Gastroesophageal sphincter (tissue), 4 donors: Measurements from ENCODE around the gene OR6B3. TPM values are rescaled to one million over a fixed set of nuclear protein-coding genes. Genes with fewer than 3 reads are reported as not detected.

Experiments
- ATAC-seq: fragments of 150-250 bp; one replicate; pipeline ENCODE4 v1.9.1; 2016; ENCODE audit warnings: mild to moderate bottlenecking, moderate library complexity
- H3K27ac ChIP-seq, 4 donors: fragments of 200-600 bp; sonication (generic) in 3 of 4; 1 replicate in 3 of 4; 2 replicates in 1 of 4; pipeline ENCODE4 v1.5.1; 2016 to 2019
- H3K27me3 ChIP-seq: fragments of 200-600 bp; sonication (generic); one replicate; pipeline ENCODE4 v1.5.1; 2019
- H3K36me3 ChIP-seq, 2 donors: fragments of 200-600 bp; sonication (generic); one replicate each; pipeline ENCODE4 v1.5.1; 2019; ENCODE audit warnings: control low read depth in 1 of 2
- H3K4me1 ChIP-seq, 3 donors: fragments of 200-600 bp; sonication (generic); 1 replicate in 2 of 3; 2 replicates in 1 of 3; pipeline ENCODE4 v1.5.1; 2016 to 2019; ENCODE audit warnings: control low read depth in 2 of 3
- H3K4me3 ChIP-seq, 2 donors: fragments of 200-600 bp; sonication (generic); one replicate each; pipeline ENCODE4 v1.5.1; 2019; ENCODE audit warnings: mild to moderate bottlenecking in 1 of 2, moderate library complexity in 1 of 2
- H3K9me3 ChIP-seq, 3 donors: fragments of 200-600 bp; sonication (generic); one replicate each; pipeline ENCODE4 v1.5.1; 2017 to 2019; ENCODE audit warnings: control low read depth in 2 of 3
- CTCF ChIP-seq, 4 experiments: fragments of 200-600 bp in 2 of 4; fragments of 450-650 bp in 2 of 4; sonication (generic) in 1 of 4; IDR thresholded peaks; one replicate each; pipeline ENCODE4 v1.5.1; 2017 to 2019; ENCODE audit warnings: antibody characterized with exemption in 4 of 4, mild to moderate bottlenecking in 2 of 4, moderate library complexity in 2 of 4
- EP300 ChIP-seq: sonication (generic); formaldehyde crosslinking; IDR thresholded peaks from one replicate; pipeline ENCODE4 v1.6.1; 2017; ENCODE audit warnings: antibody characterized with exemption, mild to moderate bottlenecking
- POLR2A ChIP-seq, 2 donors: fragments of 450-650 bp; IDR thresholded peaks; one replicate each; pipeline ENCODE4 v1.6.1; 2017; ENCODE audit warnings: antibody characterized with exemption in 2 of 2, mild to moderate bottlenecking in 2 of 2, moderate library complexity in 1 of 2
- POLR2AphosphoS5 ChIP-seq: sonication (generic); formaldehyde crosslinking; IDR thresholded peaks from one replicate; pipeline ENCODE4 v1.6.1; 2017; ENCODE audit warnings: antibody characterized with exemption
- WGBS, 2 donors: methylation state at CpG; one replicate each; pipeline ENCODE4 v1.1.5; 2018; ENCODE audit warnings: low coverage in 1 of 2; 5-methylcytosine and 5-hydroxymethylcytosine counted together
- total RNA-seq, 4 donors: library from RNA; depleted of rRNA; stranded (reverse); fragments of >200 nt; gene quantifications; one replicate each; pipeline ENCODE4 v1.1.0, GENCODE V29; 2016

OR6B3 gene
- total RNA-seq, 4 donors from 2014 or later, result not detected

DNA sequence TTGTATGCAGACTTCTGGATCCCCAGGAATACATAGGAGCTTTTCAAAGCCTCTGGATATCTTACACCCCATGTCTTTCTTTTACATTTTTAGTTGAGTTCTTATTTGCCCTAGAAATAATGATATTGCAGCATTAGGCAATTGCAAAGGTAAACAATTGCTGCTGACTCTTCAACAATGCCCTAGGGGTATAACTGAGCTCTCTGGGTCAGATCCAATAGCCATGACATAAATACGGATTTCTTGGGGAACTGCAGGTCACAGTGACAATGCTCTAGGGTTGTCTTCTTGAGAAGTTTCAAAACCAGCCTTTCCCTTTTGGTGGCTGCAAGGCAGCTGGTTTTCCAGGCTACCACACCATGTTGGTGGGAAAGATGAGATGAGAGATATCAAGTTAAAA, 16.5 kb upstream of the OR6B3 start:
- 50 to 80% methylated on average over 1 of the region's 1 CpG for whole genome bisulfite sequencing, 2 donors
- H3K36me3 ChIP-seq, result no peaks in the 10 kb centered on the region
- no peak overlapping the region for H3K4me3 ChIP-seq
- no peaks in the 10 kb centered on the region for H3K4me1 ChIP-seq
- no peak for TF ChIP-seq POLR2A (IDR thresholded peaks at IDR 0.05)
- peaks cover 11% of the 10 kb centered on the region for H3K27me3 ChIP-seq
- H3K27ac ChIP-seq, result no peak overlapping the region
- no peak for ATAC-seq
- H3K9me3 ChIP-seq, result peaks cover 0 to 12% (median 0%) of the 10 kb centered on the region in 3 donors

- no peak for TF ChIP-seq CTCF (IDR thresholded peaks at IDR 0.05)
- TF ChIP-seq POLR2A (IDR thresholded peaks at IDR 0.05), result no peak
- TF ChIP-seq POLR2AphosphoS5, result no peak
- TF ChIP-seq EP300, result no peak
- no peak overlapping the region for H3K4me3 ChIP-seq
- no peaks in the 10 kb centered on the region for H3K36me3 ChIP-seq
- ATAC-seq, result no peak
- peaks cover 0 to 12% (median 0%) of the 10 kb centered on the region in 3 donors for H3K9me3 ChIP-seq
- 89 to 100% methylated on average over 1 of the region's 1 CpG for WGBS, 2 donors
- peaks cover 4% of the 10 kb centered on the region for H3K27me3 ChIP-seq
- H3K27ac ChIP-seq, result no peak overlapping the region
- H3K4me1 ChIP-seq, result no peaks in the 10 kb centered on the region
Observed at GRCh38 chr2:240068193-240068592, 14.9 kb upstream of the OR6B3 start.

DNA sequence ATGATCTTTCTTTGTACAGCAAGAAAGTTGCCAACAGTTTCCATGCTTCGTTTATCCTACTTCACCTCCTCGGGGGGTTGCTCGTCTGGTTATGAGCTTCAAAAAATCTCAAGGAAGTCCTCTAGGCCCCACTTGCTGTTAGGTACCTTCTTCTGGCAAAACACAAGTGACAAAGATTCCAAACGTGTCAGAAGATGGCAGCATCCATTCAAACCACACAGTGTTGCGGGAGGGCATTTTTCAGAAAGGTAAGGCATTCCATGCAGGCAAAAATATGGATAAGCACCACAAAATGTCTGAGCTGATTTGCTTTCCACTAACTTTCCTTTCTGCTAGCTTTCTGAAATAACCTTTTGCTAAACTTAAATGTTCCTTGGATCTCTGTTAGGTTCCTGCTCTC, 13.2 kb upstream of the OR6B3 start:
- Histone ChIP-seq H3K27ac (no peak overlapping the region), H3K9me3 (peaks cover 0 to 12% (median 0%) of the 10 kb centered on the region in 3 donors), H3K27me3 (peaks cover 4% of the 10 kb centered on the region), H3K4me1 (no peaks in the 10 kb centered on the region), H3K4me3 (no peak overlapping the region), H3K36me3 (no peaks in the 10 kb centered on the region)
- no peak for ATAC-seq
- WGBS, 2 donors, result 67 to 68% methylated on average over 5 of the region's 5 CpGs
- no peak for TF ChIP-seq POLR2A (IDR thresholded peaks at IDR 0.05)
- TF ChIP-seq CTCF (IDR thresholded peaks at IDR 0.05), result no peak
- TF ChIP-seq EP300, result no peak
- no peak for TF ChIP-seq POLR2AphosphoS5

- TF ChIP-seq EP300 (no peak), POLR2A (IDR thresholded peaks at IDR 0.05) (no peak), CTCF (IDR thresholded peaks at IDR 0.05) (no peak), POLR2AphosphoS5 (no peak)
- Histone ChIP-seq H3K27me3 (peaks cover 11% of the 10 kb centered on the region), H3K9me3 (peaks cover 0 to 12% (median 0%) of the 10 kb centered on the region in 3 donors), H3K36me3 (no peaks in the 10 kb centered on the region), H3K4me1 (no peaks in the 10 kb centered on the region), H3K4me3 (no peak overlapping the region), H3K27ac (no peak overlapping the region)
- no peak for ATAC-seq
- 90 to 93% methylated on average over 4 of the region's 4 CpGs for WGBS, 2 donors
Observed at GRCh38 chr2:240064898-240065297, 11.6 kb upstream of the OR6B3 start.

- Histone ChIP-seq H3K27me3 (peaks cover 40% of the 10 kb centered on the region), H3K27ac (no peak overlapping the region), H3K4me1 (no peaks in the 10 kb centered on the region), H3K36me3 (no peaks in the 10 kb centered on the region), H3K9me3 (no peaks in the 10 kb centered on the region), H3K4me3 (no peak overlapping the region)
- ATAC-seq, result no peak
- WGBS, 2 donors, result 47 to 49% methylated on average over 4 of the region's 4 CpGs
- TF ChIP-seq POLR2AphosphoS5 (no peak), CTCF (IDR thresholded peaks at IDR 0.05) (peak in 3 of 4 experiments; percentile 54 to 68 (median 60))
Observed at GRCh38 chr2:240060977-240061591, 7.8 kb upstream of the OR6B3 start.
